ENCODE results near the gene RABEP1. TPM values are rescaled to one million over a fixed set of nuclear protein-coding genes. Genes with fewer than 3 reads are reported as not detected.

Gene RABEP1
- total RNA-seq, 1 donor from 2014 or later = 39.1 TPM

DNA sequence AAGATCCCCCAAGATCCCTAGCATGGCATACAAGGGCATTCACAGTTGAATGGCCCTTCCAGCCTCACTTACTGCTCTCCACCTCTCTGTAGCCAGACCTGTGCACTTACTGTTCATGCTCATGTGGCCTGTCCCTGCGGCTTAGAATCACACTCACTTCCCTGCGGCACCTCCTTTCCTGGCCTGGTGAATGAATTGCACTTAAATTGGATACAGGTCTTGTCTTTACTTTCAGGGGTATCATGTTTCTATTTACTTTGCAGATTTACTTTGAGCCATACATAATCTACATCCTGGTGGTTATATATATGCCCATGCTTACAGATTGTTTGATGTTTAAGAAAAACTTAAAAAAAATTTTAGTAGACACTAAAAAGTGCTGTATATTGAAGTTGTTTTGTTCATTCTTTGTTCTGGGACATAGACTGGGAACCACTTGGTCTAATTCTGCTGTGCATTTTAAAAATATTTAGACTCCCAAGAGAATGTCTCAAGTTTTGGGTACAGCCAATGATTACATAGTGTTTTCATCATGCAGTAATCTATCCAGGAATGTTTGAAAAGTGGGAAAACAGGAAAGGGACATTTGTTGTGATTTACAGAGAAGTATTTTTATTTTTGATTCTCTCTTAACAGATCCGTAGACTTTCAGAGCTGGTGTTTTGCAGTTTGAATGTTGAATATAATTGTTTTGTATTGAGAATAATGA is 73.5 kb downstream of the RABEP1 start:
- intact Hi-C loops (cut with micrococcal nuclease) = no loop called here

DNA sequence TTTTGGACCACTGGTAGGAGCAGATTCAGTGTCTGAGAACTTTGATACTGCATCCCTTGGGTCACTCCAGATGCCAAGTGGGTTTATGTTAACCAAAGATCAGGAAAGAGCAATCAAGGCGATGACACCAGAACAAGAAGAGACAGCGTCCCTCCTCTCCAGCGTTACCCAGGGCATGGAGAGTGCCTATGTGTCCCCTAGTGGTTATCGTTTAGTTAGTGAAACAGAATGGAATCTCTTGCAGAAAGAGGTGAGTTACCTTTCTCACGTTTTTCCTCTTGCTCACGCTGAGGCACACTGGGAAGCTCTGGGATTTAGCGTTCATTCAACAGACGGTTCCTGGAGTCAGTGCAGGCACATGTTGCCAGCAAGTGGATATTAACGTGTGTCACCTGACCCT is 79.3 kb downstream of the RABEP1 start:
- intact Hi-C loops (cut with micrococcal nuclease) = no loop called here

GRCh38 chr17:5362162-5362811 is 80.2 kb downstream of the RABEP1 start:
- intact Hi-C loops (cut with micrococcal nuclease) = no loop called here

DNA sequence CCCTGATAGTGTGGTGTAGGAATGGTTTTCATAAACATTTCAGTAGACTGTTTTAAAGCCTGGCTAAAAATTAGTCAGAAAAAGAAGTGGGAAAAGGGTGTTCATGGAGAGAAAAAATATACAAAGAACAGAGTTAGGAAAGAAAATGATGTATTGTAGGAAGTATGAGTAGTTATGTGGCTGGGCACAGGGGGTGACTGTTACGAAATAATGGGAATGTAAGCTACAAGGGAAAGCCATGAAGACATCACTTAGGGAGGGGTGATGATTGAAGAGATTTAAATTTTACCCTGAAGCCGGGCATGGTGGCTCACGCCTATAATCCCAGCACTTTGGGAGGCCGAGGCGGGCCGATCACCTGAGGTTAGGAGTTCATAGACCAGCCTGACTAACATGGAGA is 82.1 kb downstream of the RABEP1 start:
- intact Hi-C loops (cut with micrococcal nuclease) = no loop called here

DNA sequence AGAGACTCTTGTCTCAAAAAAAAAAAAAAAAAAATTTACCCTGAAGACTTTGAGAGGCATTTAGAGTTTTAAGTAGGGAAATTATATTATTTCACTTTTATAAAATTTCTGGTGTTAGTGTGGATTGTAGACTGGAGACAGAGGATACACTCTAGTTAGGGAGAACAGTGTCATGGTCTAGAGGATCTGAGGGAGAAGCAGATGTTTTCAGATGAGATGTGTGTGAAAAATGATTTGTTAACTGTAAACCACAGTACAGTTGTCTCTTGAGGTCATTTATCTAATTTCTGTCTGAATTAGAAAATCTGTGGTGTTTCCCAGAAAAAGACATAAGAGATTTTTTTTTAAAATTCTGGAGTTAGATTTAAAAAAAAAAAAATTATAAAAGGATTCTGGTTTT is 82.6 kb downstream of the RABEP1 start:
- intact Hi-C loops (cut with micrococcal nuclease) = no loop called here

DNA sequence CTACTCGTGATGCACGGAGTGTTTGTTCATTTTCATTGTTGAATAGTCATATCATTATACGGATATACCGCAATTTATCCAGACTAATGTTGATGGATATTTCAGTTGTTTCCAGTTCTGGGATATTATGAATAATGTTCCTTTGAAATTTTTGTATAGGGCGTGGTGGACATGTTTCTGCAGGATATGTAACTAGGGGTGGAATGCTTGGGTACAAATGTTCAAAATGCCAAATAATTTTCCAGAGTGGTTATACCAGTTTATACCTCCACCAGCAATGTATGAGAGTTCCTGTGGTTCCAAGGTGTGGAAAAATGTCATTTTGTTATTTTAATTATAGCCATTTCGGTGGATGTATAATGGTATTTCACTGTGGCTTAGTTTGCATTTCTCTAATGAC is 83.7 kb downstream of the RABEP1 start:
- intact Hi-C loops (cut with micrococcal nuclease) = no loop called here

DNA sequence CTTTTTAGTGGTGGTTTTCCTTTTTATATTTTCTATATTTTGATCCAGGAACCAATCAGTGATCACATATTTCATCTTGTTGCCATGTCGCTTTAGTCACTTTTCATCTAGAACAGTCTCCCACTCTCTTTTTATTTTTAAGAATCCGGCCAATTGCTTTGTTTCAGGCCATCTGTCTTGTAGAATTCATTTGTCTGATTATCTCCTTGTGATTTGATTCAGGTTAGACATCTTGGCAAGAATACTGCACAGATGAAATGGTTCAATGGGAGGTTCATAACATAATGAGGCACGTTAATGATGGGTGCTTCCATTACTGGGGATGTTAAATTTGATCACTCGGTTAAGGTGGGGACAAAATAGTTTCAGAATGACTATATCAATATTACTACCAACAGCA is 88.3 kb downstream of the RABEP1 start:
- intact Hi-C loops (cut with micrococcal nuclease) = no loop called here

- intact Hi-C loops (cut with micrococcal nuclease) = no loop called here
Measured at GRCh38 chr17:5373112-5373511, 91.0 kb downstream of the RABEP1 start.

DNA sequence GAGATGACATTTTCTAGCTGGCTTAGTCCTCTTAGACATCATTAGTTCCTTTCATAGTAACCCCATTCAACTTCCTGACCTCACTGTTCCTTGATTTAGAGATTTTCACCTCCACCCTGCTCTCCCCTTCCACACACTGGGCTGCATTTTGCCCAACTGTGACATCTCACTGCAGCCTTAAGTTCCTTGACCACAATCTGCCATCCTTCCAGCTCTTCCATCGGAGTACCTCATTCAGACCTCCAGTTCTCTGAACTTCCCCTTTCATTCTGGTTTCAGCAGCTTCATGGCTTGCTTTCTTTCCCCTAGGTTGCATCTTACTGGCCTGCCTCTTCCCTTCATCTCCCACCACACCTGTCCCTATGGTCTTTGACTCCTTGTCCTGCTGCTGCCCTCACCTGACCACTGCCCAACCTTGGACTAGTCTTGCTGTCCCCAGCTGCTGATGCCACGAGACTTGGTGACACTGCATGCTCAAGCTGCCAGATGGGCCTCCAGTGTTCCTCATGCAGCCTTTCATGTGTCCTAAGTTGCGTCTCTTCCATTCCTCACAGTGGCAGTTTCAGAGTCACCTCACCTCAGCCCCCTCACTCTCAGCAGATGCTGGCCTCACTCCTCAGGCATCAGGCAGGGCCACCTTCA is 96.6 kb downstream of the RABEP1 start:
- intact Hi-C loops (cut with micrococcal nuclease) = no loop called here

- intact Hi-C loops (cut with micrococcal nuclease) = no loop called here
Measured at GRCh38 chr17:5379351-5380107, 97.4 kb downstream of the RABEP1 start.

GRCh38 chr17:5380491-5381135 is 98.5 kb downstream of the RABEP1 start:
- intact Hi-C loops (cut with micrococcal nuclease) = no loop called here

- intact Hi-C loops (cut with micrococcal nuclease) = no loop called here
Measured at GRCh38 chr17:5381542-5381941, 99.5 kb downstream of the RABEP1 start.

- intact Hi-C loops (cut with micrococcal nuclease) = loop anchor here (10.0 kb wide), 1 partner anchor 57 kb away; no protein-coding TSS in a partner anchor
Measured at GRCh38 chr17:5391678-5392077, 109.6 kb downstream of the RABEP1 start.

- intact Hi-C loops (cut with micrococcal nuclease) = loop anchor here (10.0 kb wide), 1 partner anchor 62 kb away; no protein-coding TSS in a partner anchor
Measured at GRCh38 chr17:5396612-5397011, 114.5 kb downstream of the RABEP1 start.

DNA sequence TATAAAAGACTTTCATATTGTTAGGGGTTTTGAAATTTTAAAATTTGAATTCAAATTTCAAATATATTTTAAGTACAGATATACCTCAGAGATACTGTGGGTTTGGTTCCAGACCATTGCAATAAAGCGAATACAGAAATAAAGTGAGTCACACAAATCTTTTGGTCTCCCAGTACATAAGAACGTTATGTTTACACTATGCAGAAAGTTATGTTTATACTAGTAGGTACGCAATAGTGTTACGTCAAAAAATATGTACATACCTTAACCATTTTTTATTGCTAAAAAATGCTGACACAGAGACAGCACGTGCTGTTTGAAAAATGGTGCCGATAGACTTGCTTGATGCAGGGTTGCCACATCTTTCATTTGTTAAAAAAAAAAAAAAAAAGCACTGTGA is 117.7 kb downstream of the RABEP1 start:
- intact Hi-C loops (cut with micrococcal nuclease) = loop anchor here (10.0 kb wide), 1 partner anchor 65 kb away; no protein-coding TSS in a partner anchor

GRCh38 chr17:5405400-5405799 is 123.3 kb downstream of the RABEP1 start:
- intact Hi-C loops (cut with micrococcal nuclease) = no loop called here

DNA sequence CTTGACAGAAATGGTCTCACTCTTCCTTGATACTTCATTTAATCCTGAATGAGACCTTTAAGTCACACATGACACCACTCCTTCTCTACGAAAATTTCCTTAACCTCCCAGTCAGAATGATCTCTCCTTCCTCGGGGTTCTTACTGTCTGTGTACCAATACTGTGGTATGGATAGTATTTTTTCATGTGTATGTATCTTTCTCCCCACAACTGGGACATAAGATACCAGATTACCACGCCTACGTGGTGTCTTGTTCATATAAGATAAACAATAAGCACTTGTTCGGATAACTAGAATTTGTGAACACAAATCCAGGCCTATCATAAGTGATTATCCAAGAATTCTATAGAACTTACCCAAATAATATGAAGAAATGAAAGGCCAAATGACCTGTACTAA is 126.1 kb downstream of the RABEP1 start:
- intact Hi-C loops (cut with micrococcal nuclease) = no loop called here

GRCh38 chr17:5410594-5411272 is 128.6 kb downstream of the RABEP1 start:
- intact Hi-C loops (cut with micrococcal nuclease) = no loop called here

GRCh38 chr17:5413682-5414081 is 131.6 kb downstream of the RABEP1 start:
- intact Hi-C loops (cut with micrococcal nuclease) = no loop called here

DNA sequence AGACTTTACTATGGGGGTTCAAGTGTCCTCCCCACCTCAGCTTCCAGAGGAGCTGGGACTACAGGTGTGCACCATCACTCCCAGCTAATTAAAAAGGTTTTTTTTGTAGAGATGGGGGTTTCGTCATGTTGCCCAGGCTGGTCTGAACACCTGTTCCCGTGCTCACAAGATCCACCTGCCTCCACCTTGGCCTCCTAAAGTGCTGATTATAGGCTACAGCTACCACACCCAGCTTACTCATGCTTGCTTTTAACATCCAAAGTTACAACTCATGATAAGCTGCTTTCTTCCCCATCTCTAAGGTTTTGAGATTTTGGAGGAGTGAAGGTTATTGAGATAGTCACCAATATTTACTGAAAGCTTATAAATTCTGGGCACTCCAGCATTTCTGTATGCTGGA is 134.8 kb downstream of the RABEP1 start:
- intact Hi-C loops (cut with micrococcal nuclease) = loop anchor here (5.0 kb wide), 2 partner anchors 1020 to 1225 kb away; partner anchors contain the start of genes AIPL1, KIAA0753 and TXNDC17

Measured in T-helper 1 cell treated with Interleukin-12 subunit alpha and Interleukin-12 subunit beta and Interleukin-4 antibody, amounts not matched to agents 30 ng/mL and 1 ng/mL, for 36 hours (primary cell).